ENCODE data around the gene EFR3B. TPM values are rescaled to one million over a fixed set of nuclear protein-coding genes. Genes with fewer than 3 reads are reported as not detected.

EFR3B gene
- total RNA-seq, 2 experiments from 2014 or later = 0.05 TPM

DNA sequence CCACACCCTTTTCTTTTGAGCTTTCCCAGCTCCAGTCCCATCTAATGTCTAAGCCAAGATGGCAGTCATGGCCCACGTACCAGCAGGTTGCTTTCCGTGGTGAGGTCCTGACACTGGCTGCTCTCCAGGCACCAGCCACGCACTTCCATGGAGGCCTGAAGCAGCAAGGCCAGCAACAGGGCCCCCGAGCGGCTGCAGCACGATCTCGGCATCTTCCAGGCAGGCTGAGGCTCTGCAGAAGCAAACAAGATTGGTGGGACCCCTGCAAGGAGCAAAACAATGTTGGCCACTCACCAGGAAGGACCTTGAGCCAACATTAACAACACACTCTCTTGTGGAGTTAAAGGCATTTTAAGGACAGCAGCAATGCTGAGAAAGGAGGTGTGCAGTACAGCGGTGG is 122.7 kb downstream of the EFR3B start:
- ATAC-seq = no peak
- Mint-ChIP-seq H3K27me3 (ENCODE audit: low read depth) (peaks cover 35% of the 10 kb centered on the region), H3K4me3 (no peak overlapping the region), H3K9me3 (ENCODE audit: insufficient read depth) (no peaks in the 10 kb centered on the region), H3K4me1 (ENCODE audit: low read depth) (peaks cover 37% of the 10 kb centered on the region), H3K27ac (no peak overlapping the region), H3K36me3 (ENCODE audit: low read depth) (no peaks in the 10 kb centered on the region)
- POLR2A ChIA-PET = interaction anchor here (0.6 kb wide), 1 partner anchor 1579 kb away, joined by 4 read pairs; no protein-coding TSS in a partner anchor
- DNase-seq = no peak
- CTCF ChIA-PET = interaction anchor here (8.9 kb wide), 1 partner anchor 31 kb away, joined by 80 read pairs; no protein-coding TSS in a partner anchor

DNA sequence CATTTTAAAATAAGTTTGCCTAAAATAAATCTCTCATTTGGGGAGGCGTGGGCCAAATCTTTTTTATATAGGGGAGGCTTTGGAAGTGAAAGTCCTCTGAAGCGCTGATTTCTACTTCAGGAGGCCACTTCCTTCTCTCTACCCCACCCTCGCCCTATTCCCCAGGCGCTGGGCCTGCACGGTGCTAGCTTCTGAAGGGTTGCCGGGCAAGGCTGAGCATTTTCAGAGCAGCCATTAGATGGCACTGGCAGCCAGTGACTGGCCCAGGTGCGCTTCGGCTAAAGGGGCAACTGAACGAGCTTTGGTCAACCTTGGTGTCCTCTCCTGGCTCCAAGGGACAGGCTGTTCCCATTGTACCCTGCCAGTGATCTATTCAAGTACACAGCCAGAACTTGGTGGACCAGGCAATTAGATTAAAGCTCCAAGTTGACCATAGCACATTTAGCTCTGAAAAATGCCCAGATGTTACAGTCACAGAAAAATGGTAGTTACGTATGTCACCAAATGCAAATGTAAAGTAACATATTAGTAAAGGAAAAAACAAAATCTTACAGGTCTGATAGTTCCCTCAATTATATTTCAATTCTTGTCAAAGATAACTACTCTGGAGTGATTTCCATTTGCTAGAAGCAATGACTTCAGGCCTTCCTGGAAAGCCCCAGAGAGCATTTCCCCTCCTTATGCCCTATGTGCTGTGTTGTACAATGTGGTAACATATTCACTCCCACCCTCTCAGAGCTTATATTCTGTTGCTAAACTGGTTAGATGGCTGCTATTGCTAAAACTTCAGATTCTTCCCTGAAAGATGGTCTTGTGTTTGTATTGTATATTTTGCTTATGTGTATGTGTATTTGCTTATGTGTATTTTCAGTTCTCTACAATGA is 124.4 kb downstream of the EFR3B start:
- Mint-ChIP-seq H3K9me3 (ENCODE audit: insufficient read depth) (no peaks in the 10 kb centered on the region), H3K36me3 (ENCODE audit: low read depth) (no peaks in the 10 kb centered on the region), H3K27me3 (ENCODE audit: low read depth) (peaks cover 47% of the 10 kb centered on the region), H3K27ac (no peak overlapping the region), H3K4me3 (no peak overlapping the region), H3K4me1 (ENCODE audit: low read depth) (peaks cover 27% of the 10 kb centered on the region)
- ATAC-seq (peak; percentile 68), DNase-seq (peak; percentile 70)
- POLR2A ChIA-PET = no interaction called here
- CTCF ChIA-PET = interaction anchor here (0.6 to 8.9 kb wide), 29 partner anchors 11 to 498 kb away, joined by 3 to 80 read pairs (median 4); partner anchors contain the start of gene EFR3B

DNA sequence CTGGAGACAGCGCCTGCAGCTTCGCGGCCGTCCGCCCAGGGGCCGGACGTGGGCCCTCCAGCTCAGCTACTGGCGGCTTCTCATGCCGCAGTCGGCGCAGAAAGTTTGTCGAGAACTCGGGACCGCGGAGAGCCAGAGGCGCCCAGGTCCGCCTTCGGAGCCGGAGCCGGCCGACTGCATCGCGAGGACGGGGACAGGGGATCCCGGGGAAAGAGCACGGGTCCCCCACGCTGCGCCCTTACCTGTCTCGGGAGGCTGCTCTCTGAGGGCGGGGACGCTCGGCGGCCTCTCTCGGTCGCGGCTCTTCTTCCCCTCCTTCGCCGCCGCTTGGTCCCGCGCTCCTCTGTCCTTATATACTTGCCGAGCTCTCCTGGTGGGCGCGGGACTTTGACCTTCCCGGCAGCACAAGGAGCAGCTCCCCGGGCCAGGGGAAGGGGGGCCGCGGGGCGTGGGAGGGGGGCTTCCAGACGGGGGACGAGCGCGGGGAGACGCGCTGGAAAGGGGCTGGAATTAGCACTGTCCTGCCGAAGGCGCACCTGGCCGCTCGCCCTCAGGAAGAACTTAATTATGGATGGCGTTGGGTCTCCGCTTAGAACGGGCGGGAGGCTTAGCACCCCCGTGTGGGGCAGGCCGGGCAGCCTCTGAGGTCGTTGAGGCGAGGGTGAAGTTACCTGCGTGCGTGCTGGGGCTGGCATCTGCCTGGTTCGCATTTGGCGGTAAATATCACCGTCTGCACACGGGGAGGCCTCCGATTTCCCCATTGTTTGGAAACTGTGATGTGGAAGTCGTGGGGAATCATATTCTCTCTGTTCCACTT is 126.6 kb downstream of the EFR3B start, which contains the start of gene POMC:
Gene POMC (minus strand): TSS at position 325 of the 817 bp plus-strand sequence. CDS start 3,808 bp downstream, outside the sequence.
- Mint-ChIP-seq H3K36me3 (ENCODE audit: low read depth) (no peaks in the 10 kb centered on the region), H3K9me3 (ENCODE audit: insufficient read depth) (no peaks in the 10 kb centered on the region), H3K4me3 (peak within 1 kb of the TSS; percentile 57), H3K27ac (no peak within 1 kb of the TSS), H3K4me1 (ENCODE audit: low read depth) (peaks cover 32% of the 10 kb centered on the region), H3K27me3 (ENCODE audit: low read depth) (peaks cover 53% of the 10 kb centered on the region)
- CTCF ChIA-PET = interaction anchor here (3.6 to 8.9 kb wide), 2 partner anchors 27 to 193 kb away, joined by 17 to 80 read pairs; no protein-coding TSS in a partner anchor
- peak; percentile 70 for ATAC-seq
- POLR2A ChIA-PET = no interaction called here
- DNase-seq = peak; percentile 44

DNA sequence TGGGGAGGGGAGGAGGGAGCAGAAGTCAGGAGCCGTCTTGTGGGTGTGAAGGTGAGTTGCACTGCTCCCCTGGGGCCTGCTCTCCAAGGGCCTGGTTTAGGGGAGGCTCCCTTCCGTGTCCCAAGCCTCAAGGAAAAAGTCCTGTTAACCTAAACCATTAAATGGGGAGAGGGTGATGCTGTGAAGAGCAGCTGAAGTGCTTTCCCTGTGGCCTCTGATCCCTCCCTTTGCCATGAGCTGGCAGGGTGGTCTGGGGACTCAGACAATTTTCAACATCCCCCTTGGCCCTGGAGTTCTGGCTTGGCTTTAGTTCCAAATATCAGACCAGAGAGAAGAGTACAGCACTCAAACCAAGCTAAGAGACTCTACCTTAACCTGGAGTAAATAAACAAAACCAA is 127.2 kb downstream of the EFR3B start:
- ChIA-PET POLR2A (no interaction called here), CTCF (interaction anchor here (8.9 kb wide), 1 partner anchor 26 kb away, joined by 80 read pairs; no protein-coding TSS in a partner anchor)
- no peak for DNase-seq
- no peak for ATAC-seq
- H3K27me3 Mint-ChIP-seq (ENCODE audit: low read depth) = peaks cover 50% of the 10 kb centered on the region
- H3K4me1 Mint-ChIP-seq (ENCODE audit: low read depth) = peaks cover 32% of the 10 kb centered on the region
- peak overlapping the region; percentile 57 for H3K4me3 Mint-ChIP-seq
- no peak overlapping the region for H3K27ac Mint-ChIP-seq
- no peaks in the 10 kb centered on the region for H3K9me3 Mint-ChIP-seq (ENCODE audit: insufficient read depth)
- no peaks in the 10 kb centered on the region for H3K36me3 Mint-ChIP-seq (ENCODE audit: low read depth)

DNA sequence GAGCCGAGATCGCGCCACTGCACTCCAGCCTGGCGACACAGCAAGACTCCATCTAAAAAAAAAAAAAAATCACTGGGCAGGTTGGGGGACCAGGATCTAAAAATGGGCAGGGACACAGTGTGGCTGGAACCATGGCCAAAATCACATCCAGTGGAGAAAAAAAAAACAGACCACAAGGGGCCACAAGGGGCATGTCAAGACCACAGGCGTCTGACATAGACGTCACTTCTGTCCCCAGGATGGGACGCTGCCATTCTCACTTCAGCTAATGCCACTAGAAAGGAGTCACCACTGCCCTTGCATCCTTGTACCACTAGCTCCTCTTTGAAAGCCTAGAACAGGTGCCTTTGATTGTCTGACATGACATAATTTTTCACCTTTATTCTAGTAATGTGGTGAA is 129.0 kb downstream of the EFR3B start:
- Mint-ChIP-seq H3K27ac (no peak overlapping the region), H3K27me3 (ENCODE audit: low read depth) (peaks cover 44% of the 10 kb centered on the region), H3K4me1 (ENCODE audit: low read depth) (peaks cover 27% of the 10 kb centered on the region), H3K4me3 (no peak overlapping the region), H3K36me3 (ENCODE audit: low read depth) (no peaks in the 10 kb centered on the region), H3K9me3 (ENCODE audit: insufficient read depth) (no peaks in the 10 kb centered on the region)
- POLR2A ChIA-PET = interaction anchor here (0.7 kb wide), 1 partner anchor 136 kb away, joined by 3 read pairs; no protein-coding TSS in a partner anchor
- DNase-seq (no peak), ATAC-seq (no peak)
- CTCF ChIA-PET = interaction anchor here (8.9 kb wide), 1 partner anchor 25 kb away, joined by 80 read pairs; no protein-coding TSS in a partner anchor

DNA sequence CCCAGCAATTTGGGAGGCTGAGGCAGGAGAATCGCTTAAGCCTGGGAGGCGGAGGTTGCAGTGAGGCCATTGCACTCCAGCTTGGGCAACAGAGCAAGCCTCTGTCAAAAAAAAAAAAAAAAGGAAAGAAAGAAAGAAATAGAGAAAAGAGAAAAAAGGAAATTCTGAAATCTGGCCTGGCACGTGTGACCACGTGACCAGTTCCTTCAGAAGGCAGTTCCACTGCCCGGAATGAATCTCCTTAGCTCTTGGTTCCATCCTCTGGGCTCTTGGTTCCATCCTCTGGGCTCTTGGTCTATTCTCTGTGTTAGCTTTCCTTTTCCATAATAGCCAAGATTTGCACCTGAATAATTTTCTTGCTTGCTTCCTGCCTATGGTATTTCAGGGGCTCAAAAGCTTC is 131.8 kb downstream of the EFR3B start:
- Mint-ChIP-seq H3K4me1 (ENCODE audit: low read depth) (peaks cover 10% of the 10 kb centered on the region), H3K4me3 (no peak overlapping the region), H3K27ac (no peak overlapping the region), H3K9me3 (ENCODE audit: insufficient read depth) (no peaks in the 10 kb centered on the region), H3K36me3 (ENCODE audit: low read depth) (no peaks in the 10 kb centered on the region), H3K27me3 (ENCODE audit: low read depth) (peaks cover 37% of the 10 kb centered on the region)
- ChIA-PET POLR2A (no interaction called here), CTCF (interaction anchor here (1.0 kb wide), 1 partner anchor 22 kb away, joined by 3 read pairs; no protein-coding TSS in a partner anchor)
- DNase-seq (no peak), ATAC-seq (no peak)

DNA sequence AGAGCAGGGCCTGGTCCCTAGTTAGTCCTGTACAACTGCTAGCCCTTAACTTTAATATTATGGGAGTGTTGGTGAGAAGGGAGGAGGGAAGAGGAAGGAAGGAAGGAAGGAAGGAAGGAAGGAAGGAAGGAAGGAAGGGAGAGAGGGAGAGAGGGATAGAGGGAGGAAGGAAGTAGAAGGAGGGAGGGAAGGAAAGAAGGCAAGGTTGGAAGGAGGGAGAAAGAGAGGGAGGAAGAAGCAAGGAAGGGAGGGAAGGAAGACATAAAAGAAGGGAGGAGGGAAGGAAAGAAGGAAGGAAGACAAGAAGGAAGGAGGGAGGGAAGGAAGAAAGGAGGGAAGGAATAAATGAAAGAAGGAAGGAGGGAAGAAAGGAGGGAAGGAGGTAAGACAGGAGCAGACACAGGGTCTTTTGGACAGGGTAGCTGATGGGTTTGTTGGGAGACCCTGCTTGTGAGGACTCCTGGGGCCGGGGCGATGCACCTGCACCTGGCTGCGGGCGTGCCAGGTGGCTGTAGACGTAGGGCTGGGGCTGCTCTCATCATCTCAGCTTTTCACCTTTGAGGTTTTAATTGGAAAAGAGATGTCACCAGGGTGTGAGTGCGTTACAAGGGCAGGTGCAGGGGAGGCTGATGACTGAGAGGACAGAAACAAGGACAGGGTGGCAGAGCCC is 132.5 kb downstream of the EFR3B start:
- CTCF ChIA-PET = interaction anchor here (1.0 kb wide), 1 partner anchor 22 kb away, joined by 3 read pairs; no protein-coding TSS in a partner anchor
- H3K27me3 Mint-ChIP-seq (ENCODE audit: low read depth) = peaks cover 31% of the 10 kb centered on the region

DNA sequence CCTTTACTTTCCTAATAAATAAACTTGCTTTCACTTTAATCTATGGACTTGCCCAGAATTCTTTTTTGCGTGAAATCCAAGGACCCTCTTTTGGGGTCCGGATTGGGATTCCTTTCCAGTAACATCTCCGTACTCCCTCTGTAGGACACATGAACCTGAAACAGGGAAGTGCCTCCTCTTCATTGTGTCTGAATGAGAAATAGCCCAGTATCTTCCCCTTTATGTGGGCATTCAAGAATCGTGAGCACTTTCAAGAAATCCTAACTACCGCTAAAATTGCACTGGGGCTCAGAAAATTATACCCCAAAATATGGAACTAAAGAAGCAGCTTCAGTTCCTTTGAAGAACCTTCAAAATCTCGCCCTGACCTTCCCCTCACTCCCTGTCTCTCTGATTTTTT is 134.3 kb downstream of the EFR3B start:
- no peaks in the 10 kb centered on the region for H3K9me3 Mint-ChIP-seq (ENCODE audit: insufficient read depth)
- H3K4me1 Mint-ChIP-seq (ENCODE audit: low read depth) = peaks cover 5% of the 10 kb centered on the region
- H3K4me3 Mint-ChIP-seq = no peak overlapping the region
- CTCF ChIA-PET = interaction anchor here (1.5 kb wide), 1 partner anchor 20 kb away, joined by 3 read pairs; no protein-coding TSS in a partner anchor
- DNase-seq = no peak
- POLR2A ChIA-PET = no interaction called here
- no peak overlapping the region for H3K27ac Mint-ChIP-seq
- H3K36me3 Mint-ChIP-seq (ENCODE audit: low read depth) = no peaks in the 10 kb centered on the region
- no peak for ATAC-seq
- H3K27me3 Mint-ChIP-seq (ENCODE audit: low read depth) = peaks cover 17% of the 10 kb centered on the region

More for the DNA sequence above, 132.5 kb downstream of the EFR3B start:
- ATAC-seq = no peak
- Mint-ChIP-seq H3K36me3 (ENCODE audit: low read depth) (no peaks in the 10 kb centered on the region), H3K9me3 (ENCODE audit: insufficient read depth) (no peaks in the 10 kb centered on the region), H3K4me3 (no peak overlapping the region), H3K27ac (no peak overlapping the region), H3K4me1 (ENCODE audit: low read depth) (peaks cover 5% of the 10 kb centered on the region)
- POLR2A ChIA-PET = no interaction called here
- DNase-seq = no peak

DNA sequence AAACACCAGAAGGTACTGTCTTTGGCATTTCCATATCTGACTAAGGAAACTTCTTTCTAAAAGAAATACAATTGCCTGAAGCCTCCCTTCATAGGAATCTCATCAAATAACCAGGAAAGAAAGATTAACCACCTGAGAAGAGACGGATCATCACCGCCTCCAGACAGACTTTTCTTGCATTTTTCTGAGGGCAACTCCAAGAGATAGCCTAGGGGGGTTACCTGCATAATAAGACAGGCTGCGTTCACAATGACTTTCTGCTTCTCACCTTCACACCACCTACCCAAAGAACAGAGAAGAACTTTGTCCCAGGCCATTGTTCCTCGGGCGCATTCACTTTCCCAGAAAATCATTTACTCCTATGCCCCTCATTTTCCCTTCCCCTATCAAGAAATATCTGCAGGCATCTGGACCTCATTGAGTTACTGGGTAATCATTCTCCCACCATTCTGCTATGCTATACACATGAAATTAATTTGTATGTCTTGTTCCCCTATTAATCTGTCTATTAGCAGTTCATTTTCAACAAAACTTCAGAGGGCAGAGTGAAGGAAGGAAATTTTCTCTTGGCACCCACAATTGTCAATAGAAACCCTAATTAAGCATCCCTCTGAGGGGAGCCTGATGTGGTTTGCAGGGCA is 134.8 kb downstream of the EFR3B start:
- Mint-ChIP-seq H3K9me3 (ENCODE audit: insufficient read depth) (no peaks in the 10 kb centered on the region), H3K36me3 (ENCODE audit: low read depth) (no peaks in the 10 kb centered on the region), H3K27me3 (ENCODE audit: low read depth) (peaks cover 16% of the 10 kb centered on the region), H3K4me1 (ENCODE audit: low read depth) (peaks cover 5% of the 10 kb centered on the region), H3K27ac (no peak overlapping the region), H3K4me3 (no peak overlapping the region)
- ChIA-PET POLR2A (no interaction called here), CTCF (interaction anchor here (1.5 kb wide), 1 partner anchor 19 kb away, joined by 3 read pairs; no protein-coding TSS in a partner anchor)
- ATAC-seq = no peak
- no peak for DNase-seq

DNA sequence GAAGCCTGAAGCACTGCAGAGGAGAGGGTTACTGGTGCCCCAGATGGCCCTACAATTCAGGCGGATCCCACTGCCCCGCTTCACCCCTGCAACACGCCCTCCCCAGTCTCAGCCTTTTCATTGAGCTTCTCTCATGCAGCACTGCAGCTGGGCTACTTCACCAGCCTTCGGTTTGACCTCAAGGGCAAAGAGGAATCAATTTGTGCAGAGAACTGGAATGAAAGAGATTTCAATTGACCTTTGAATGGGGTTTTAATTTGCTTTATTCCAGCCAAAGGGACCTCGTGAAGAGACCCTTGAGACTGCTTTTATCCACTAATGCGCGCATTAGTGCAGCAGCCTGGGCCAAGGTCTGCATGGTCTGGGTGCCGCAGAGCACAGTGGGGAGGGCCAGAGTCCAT is 135.3 kb downstream of the EFR3B start:
- ATAC-seq (no peak), DNase-seq (no peak)
- ChIA-PET CTCF (interaction anchor here (1.5 kb wide), 1 partner anchor 19 kb away, joined by 3 read pairs; no protein-coding TSS in a partner anchor), POLR2A (no interaction called here)
- no peak overlapping the region for H3K27ac Mint-ChIP-seq
- H3K36me3 Mint-ChIP-seq (ENCODE audit: low read depth) = no peaks in the 10 kb centered on the region
- no peaks in the 10 kb centered on the region for H3K9me3 Mint-ChIP-seq (ENCODE audit: insufficient read depth)
- no peak overlapping the region for H3K4me3 Mint-ChIP-seq
- H3K27me3 Mint-ChIP-seq (ENCODE audit: low read depth) = peaks cover 14% of the 10 kb centered on the region
- peaks cover 5% of the 10 kb centered on the region for H3K4me1 Mint-ChIP-seq (ENCODE audit: low read depth)
